GOT3 (cell line): ENCODE data around the gene ZRANB1.

Experiments used
- DNase-seq: peaks from one replicate; lab custom pipeline; 2025; ENCODE audit warnings: mixed read lengths; lab: John Stamatoyannopoulos, UW

Gene ZRANB1

GRCh38 chr10:125005312-125006187 is 63.6 kb downstream of the ZRANB1 start:
- no peak for DNase-seq

GRCh38 chr10:125006188-125006680 is 64.3 kb downstream of the ZRANB1 start:
- no peak for DNase-seq

GRCh38 chr10:125006921-125007426 is 65.1 kb downstream of the ZRANB1 start:
- no peak for DNase-seq

- no peak for DNase-seq
Observed at GRCh38 chr10:125007436-125007835, 65.5 kb downstream of the ZRANB1 start.

- no peak for DNase-seq
Observed at GRCh38 chr10:125008689-125009638, 67.0 kb downstream of the ZRANB1 start.

GRCh38 chr10:125009661-125010161 is 67.8 kb downstream of the ZRANB1 start:
- DNase-seq: no peak

GRCh38 chr10:125010362-125010761 is 68.4 kb downstream of the ZRANB1 start:
- DNase-seq: no peak

GRCh38 chr10:125011171-125011925 is 69.4 kb downstream of the ZRANB1 start:
- no peak for DNase-seq

GRCh38 chr10:125011926-125012705 is 70.2 kb downstream of the ZRANB1 start:
- DNase-seq: no peak

GRCh38 chr10:125012851-125013528 is 71.1 kb downstream of the ZRANB1 start:
- no peak for DNase-seq

GRCh38 chr10:125013529-125013872 is 71.6 kb downstream of the ZRANB1 start:
- no peak for DNase-seq

GRCh38 chr10:125014086-125014830 is 72.3 kb downstream of the ZRANB1 start:
- DNase-seq: no peak

GRCh38 chr10:125014836-125015355 is 73.0 kb downstream of the ZRANB1 start:
- DNase-seq: no peak

GRCh38 chr10:125015356-125015944 is 73.5 kb downstream of the ZRANB1 start:
- DNase-seq: no peak

GRCh38 chr10:125016123-125016522 is 74.2 kb downstream of the ZRANB1 start:
- DNase-seq: no peak

GRCh38 chr10:125016611-125017202 is 74.8 kb downstream of the ZRANB1 start:
- no peak for DNase-seq

- no peak for DNase-seq
Observed at GRCh38 chr10:125017547-125018298, 75.8 kb downstream of the ZRANB1 start.
